ENCODE results near the gene AIMP1.

AIMP1 gene

GRCh38 chr4:106315968-106316772 is at the start of gene AIMP1, which contains the start of gene TBCK:
Gene AIMP1 (plus strand): TSS chr4:106316550. CDS start chr4:106325010, 8,460 bp downstream.
Gene TBCK (minus strand): TSS chr4:106316209. CDS start chr4:106308960, 7,249 bp downstream.
- peak; percentile 87 for DNase-seq

GRCh38 chr4:106268786-106269185 is 47.6 kb upstream of the AIMP1 start:
- no peak for DNase-seq

- no peak for DNase-seq
Measured at GRCh38 chr4:106269711-106270110, 46.6 kb upstream of the AIMP1 start.

- no peak for DNase-seq
Measured at GRCh38 chr4:106270736-106271135, 45.6 kb upstream of the AIMP1 start.

- no peak for DNase-seq
Measured at GRCh38 chr4:106273831-106274230, 42.5 kb upstream of the AIMP1 start.

- DNase-seq = no peak
Measured at GRCh38 chr4:106277140-106277675, 39.1 kb upstream of the AIMP1 start.

- no peak for DNase-seq
Measured at GRCh38 chr4:106284227-106284626, 32.1 kb upstream of the AIMP1 start.

- no peak for DNase-seq
Measured at GRCh38 chr4:106286611-106287010, 29.7 kb upstream of the AIMP1 start.

GRCh38 chr4:106287353-106287969 is 28.9 kb upstream of the AIMP1 start:
- no peak for DNase-seq

GRCh38 chr4:106289737-106290136 is 26.6 kb upstream of the AIMP1 start:
- no peak for DNase-seq

GRCh38 chr4:106291678-106292077 is 24.7 kb upstream of the AIMP1 start:
- no peak for DNase-seq

GRCh38 chr4:106294062-106294461 is 22.3 kb upstream of the AIMP1 start:
- no peak for DNase-seq

- no peak for DNase-seq
Measured at GRCh38 chr4:106297245-106298035, 18.9 kb upstream of the AIMP1 start.

- DNase-seq = no peak
Measured at GRCh38 chr4:106299977-106300376, 16.4 kb upstream of the AIMP1 start.

GRCh38 chr4:106301393-106302061 is 14.8 kb upstream of the AIMP1 start:
- no peak for DNase-seq

GRCh38 chr4:106302062-106302438 is 14.3 kb upstream of the AIMP1 start:
- no peak for DNase-seq

GRCh38 chr4:106303548-106304281 is 12.6 kb upstream of the AIMP1 start:
- no peak for DNase-seq

GRCh38 chr4:106304632-106305031 is 11.7 kb upstream of the AIMP1 start:
- no peak for DNase-seq

GRCh38 chr4:106305435-106306055 is 10.8 kb upstream of the AIMP1 start:
- no peak for DNase-seq

- no peak for DNase-seq
Measured at GRCh38 chr4:106306561-106306960, 9.8 kb upstream of the AIMP1 start.

GRCh38 chr4:106312377-106312776 is 4.0 kb upstream of the AIMP1 start:
- DNase-seq = no peak

All from activated naive CD4-positive, alpha-beta T cell treated with anti-CD3 and anti-CD28 coated beads, Interleukin-2, amount 50 U/mL, for 16 hours (primary cell).